Fibroblast of peridontal ligament (primary cell): ENCODE data around the gene TSPEAR.
"Not testable (repeated sequence)": the region's sequence is repeated elsewhere in the genome, so short reads cannot be mapped to it uniquely, and the experiment has no call there.

ENCODE experiments used
- DNase-seq: peaks from one replicate; pipeline ENCODE4 v3.0.0-alpha.2; 2010; ENCODE audit errors: extremely low read depth

TSPEAR gene

GRCh38 chr21:44485254-44485793 is 226.0 kb downstream of the TSPEAR start:
- peak; percentile 5 for DNase-seq

GRCh38 chr21:44484498-44485253 is 226.7 kb downstream of the TSPEAR start:
- DNase-seq = no peak

GRCh38 chr21:44483288-44484237 is 227.8 kb downstream of the TSPEAR start:
- peak; percentile 2 for DNase-seq

- no peak for DNase-seq
Measured at GRCh38 chr21:44482581-44483287, 228.6 kb downstream of the TSPEAR start.

- no peak for DNase-seq
Measured at GRCh38 chr21:44480200-44481053, 230.9 kb downstream of the TSPEAR start.

GRCh38 chr21:44479556-44480199 is 231.7 kb downstream of the TSPEAR start:
- not testable (repeated sequence) for DNase-seq

GRCh38 chr21:44478801-44479167 is 232.6 kb downstream of the TSPEAR start:
- DNase-seq = no peak

- DNase-seq = no peak
Measured at GRCh38 chr21:44478124-44478800, 233.1 kb downstream of the TSPEAR start.

- no peak for DNase-seq
Measured at GRCh38 chr21:44477712-44478111, 233.7 kb downstream of the TSPEAR start.

- no peak for DNase-seq
Measured at GRCh38 chr21:44477131-44477530, 234.2 kb downstream of the TSPEAR start.

GRCh38 chr21:44475266-44475845 is 236.0 kb downstream of the TSPEAR start:
- DNase-seq = no peak

- DNase-seq = no peak
Measured at GRCh38 chr21:44473915-44474555, 237.3 kb downstream of the TSPEAR start.

GRCh38 chr21:44471996-44472395 is 239.4 kb downstream of the TSPEAR start:
- no peak for DNase-seq

GRCh38 chr21:44471341-44471740 is 240.0 kb downstream of the TSPEAR start:
- no peak for DNase-seq

- no peak for DNase-seq
Measured at GRCh38 chr21:44467859-44468195, 243.5 kb downstream of the TSPEAR start.

GRCh38 chr21:44466996-44467858 is 244.1 kb downstream of the TSPEAR start:
- no peak for DNase-seq

- DNase-seq = no peak
Measured at GRCh38 chr21:44466351-44466954, 244.9 kb downstream of the TSPEAR start.

- no peak for DNase-seq
Measured at GRCh38 chr21:44464351-44464750, 247.0 kb downstream of the TSPEAR start.
